Testis (tissue), 2 donors: Measurements from ENCODE around the gene HMCN1.

ENCODE experiments used
- CTCF ChIP-seq, 3 experiments: fragments of 450-650 bp in 2 of 3; fragments of 200-600 bp in 1 of 3; sonication (generic) in 1 of 3; IDR thresholded peaks; one replicate each; pipeline ENCODE4 v1.5.1; 2016 to 2019; ENCODE audit warnings: antibody characterized with exemption in 3 of 3, mild to moderate bottlenecking in 2 of 3, moderate library complexity in 1 of 3
- POLR2A ChIP-seq: fragments of 450-650 bp; IDR thresholded peaks from one replicate; pipeline ENCODE4 v1.6.1; 2017; ENCODE audit warnings: antibody characterized with exemption, mild to moderate bottlenecking, moderate library complexity

DNA sequence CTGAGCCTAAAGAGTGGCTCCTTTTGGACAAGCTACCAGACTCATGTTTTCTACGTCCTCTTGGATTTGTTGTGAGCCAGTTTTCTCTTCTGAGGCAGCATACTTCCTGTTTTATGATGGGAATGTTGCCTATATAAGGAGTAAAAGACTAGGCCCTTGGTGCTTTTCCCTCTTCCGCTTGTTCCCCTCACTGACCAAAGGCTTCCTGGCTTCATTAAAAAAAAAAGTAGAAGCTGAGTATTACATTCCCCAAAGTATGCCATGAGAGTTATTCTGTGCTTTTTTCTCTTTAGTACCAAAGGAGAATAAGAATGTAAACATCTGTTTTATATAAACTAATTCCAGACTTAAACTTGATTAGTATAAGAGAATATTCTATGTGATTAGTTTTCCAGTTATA lies 6.5 kb upstream of the HMCN1 start:
- TF ChIP-seq CTCF (IDR thresholded peaks at IDR 0.05) (no peak), POLR2A (no peak)
